A673 (cell line): ENCODE data around the gene DAPK2. TPM values are rescaled to one million over a fixed set of nuclear protein-coding genes. Genes with fewer than 3 reads are reported as not detected.

ENCODE experiments used
- BruUV-seq: library from RNA; stranded (reverse); fragments of 400-500 nt; replicated peaks from 2 replicates; lab custom pipeline; 2021; lab: Mats Ljungman, UMichigan
- CTCF ChIA-PET: fragments of 300-600 bp; sonication (Branson Sonifier 250); formaldehyde crosslinking; loops from one replicate; lab custom pipeline; 2022; ENCODE audit warnings: antibody characterized with exemption; lab: Charles Lee
- POLR2A ChIA-PET: fragments of 300-600 bp; sonication (Branson Sonifier 250); formaldehyde crosslinking; loops from one replicate; lab custom pipeline; 2022; ENCODE audit warnings: antibody characterized with exemption; ENCODE audit not compliant: low non-redundant PET; lab: Charles Lee
- DNase-seq: peaks from one replicate; pipeline ENCODE4 v3.0.0-alpha.2; 2015; ENCODE audit warnings: low spot score
- H3K27ac ChIP-seq: fragments of 200-600 bp; sonication (generic); 2 replicates; pipeline ENCODE4 v1.5.1; 2016; ENCODE audit warnings: mixed run types, low read depth, mild to moderate bottlenecking, mixed read lengths, antibody characterized with exemption, low read length; ENCODE audit not compliant: poor library complexity, severe bottlenecking
- H3K27me3 ChIP-seq: fragments of 200-600 bp; sonication (generic); replicated peaks from 2 replicates; pipeline ENCODE4 v1.6.1; 2017; ENCODE audit warnings: mixed run types, low read depth, mild to moderate bottlenecking, mixed read lengths, antibody characterized with exemption, low read length; ENCODE audit not compliant: insufficient read depth, poor library complexity
- H3K36me3 ChIP-seq: fragments of 200-600 bp; sonication (generic); 2 replicates; pipeline ENCODE4 v1.6.1; 2016; ENCODE audit warnings: mixed run types, mild to moderate bottlenecking, mixed read lengths, antibody characterized with exemption, low read length; ENCODE audit not compliant: insufficient read depth, poor library complexity, severe bottlenecking
- H3K4me1 ChIP-seq: fragments of 200-600 bp; sonication (generic); 2 replicates; pipeline ENCODE4 v1.6.1; 2017; ENCODE audit warnings: mixed run types, mild to moderate bottlenecking, mixed read lengths, antibody characterized with exemption, low read length; ENCODE audit not compliant: insufficient read depth, poor library complexity, severe bottlenecking
- H3K4me3 ChIP-seq: fragments of 200-600 bp; sonication (generic); 2 replicates; pipeline ENCODE4 v1.5.1; 2016; ENCODE audit warnings: low read depth, mixed run types, mild to moderate bottlenecking, mixed read lengths, low read length; ENCODE audit not compliant: poor library complexity, severe bottlenecking
- H3K9me3 ChIP-seq: fragments of 200-600 bp; sonication (generic); 2 replicates; pipeline ENCODE4 v1.6.1; 2016; ENCODE audit warnings: mixed run types, low read depth, mild to moderate bottlenecking, mixed read lengths, antibody characterized with exemption, low read length; ENCODE audit not compliant: poor library complexity, severe bottlenecking
- CTCF ChIP-seq: fragments of 300-800, 200-600 bp; sonication (generic); conservative IDR thresholded peaks from 2 replicates; pipeline ENCODE4 v1.5.1; 2017; ENCODE audit warnings: low read depth, mild to moderate bottlenecking, antibody characterized with exemption, low read length, moderate library complexity, mixed read lengths
- EZH2 ChIP-seq: fragments of 200-600 bp; sonication (generic); IDR thresholded peaks from 2 replicates; pipeline ENCODE4 v1.6.1; 2017; ENCODE audit warnings: borderline replicate concordance, low read depth, mild to moderate bottlenecking, mixed read lengths, antibody characterized with exemption, low read length; ENCODE audit not compliant: poor library complexity, severe bottlenecking
- intact Hi-C: fragments of 100-400 bp; cut with micrococcal nuclease; formaldehyde crosslinking; loops from one replicate; pipeline ENCODE4 v1.10.0; 2022; ENCODE audit not compliant: unreplicated experiment
- total RNA-seq: library from RNA; stranded (reverse); gene quantifications from 2 replicates; pipeline ENCODE4 v1.2.3, GENCODE V29; 2021

DAPK2 gene
- total RNA-seq, 1 experiment from 2014 or later: 19.2 TPM

- no peak for TF ChIP-seq EZH2
- TF ChIP-seq CTCF: no peak
- Histone ChIP-seq H3K36me3 (no peaks in the 10 kb centered on the region), H3K27me3 (no peaks in the 10 kb centered on the region), H3K4me1 (peaks cover 10% of the 10 kb centered on the region), H3K4me3 (no peak overlapping the region), H3K9me3 (no peaks in the 10 kb centered on the region), H3K27ac (no peak overlapping the region)
- DNase-seq: no peak
- intact Hi-C loops: no loop called here
- CTCF ChIA-PET: no interaction called here
- POLR2A ChIA-PET: no interaction called here
- no TSS peak for BruUV-seq
These were observed 59.4 kb downstream of the DAPK2 start for GRCh38 chr15:63986751-63987341.

DNA sequence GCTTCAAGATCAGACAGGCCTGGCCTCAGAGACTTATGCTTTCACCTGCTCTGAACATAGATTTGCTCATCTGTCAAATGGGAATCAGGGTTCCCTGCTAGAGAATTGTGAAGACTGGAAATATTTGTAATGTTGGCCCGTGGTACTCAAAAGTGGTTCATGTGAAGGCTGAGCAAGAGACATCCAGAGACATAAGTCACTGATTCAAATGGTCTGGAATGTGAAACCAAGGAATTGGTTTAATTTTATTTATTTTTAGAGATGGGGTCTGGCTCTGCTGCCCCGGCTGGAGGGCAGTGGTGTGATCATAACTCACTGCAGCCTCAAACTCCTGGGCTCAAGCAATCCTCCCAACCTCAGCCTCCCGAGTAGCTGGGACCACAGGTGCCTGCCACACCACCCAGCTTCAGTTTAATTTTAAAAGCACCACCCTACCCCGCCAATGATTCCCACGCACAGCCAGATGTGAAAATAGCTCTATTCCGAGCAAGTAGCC is 60.1 kb downstream of the DAPK2 start:
- BruUV-seq: no TSS peak
- CTCF ChIA-PET: no interaction called here
- Histone ChIP-seq H3K27me3 (no peaks in the 10 kb centered on the region), H3K27ac (no peak overlapping the region), H3K4me1 (peaks cover 5% of the 10 kb centered on the region), H3K36me3 (no peaks in the 10 kb centered on the region), H3K9me3 (no peaks in the 10 kb centered on the region), H3K4me3 (no peak overlapping the region)
- no peak for DNase-seq
- intact Hi-C loops: no loop called here
- TF ChIP-seq EZH2 (no peak), CTCF (no peak)
- POLR2A ChIA-PET: no interaction called here

- CTCF ChIA-PET: no interaction called here
- Histone ChIP-seq H3K4me1 (peaks cover 5% of the 10 kb centered on the region), H3K9me3 (no peaks in the 10 kb centered on the region), H3K27me3 (no peaks in the 10 kb centered on the region), H3K27ac (peak overlapping the region; percentile 5), H3K36me3 (no peaks in the 10 kb centered on the region), H3K4me3 (no peak overlapping the region)
- intact Hi-C loops: no loop called here
- DNase-seq: no peak
- POLR2A ChIA-PET: interaction anchor here (0.6 kb wide), 1 partner anchor 132 kb away, joined by 9 read pairs; no protein-coding TSS in a partner anchor
- no TSS peak for BruUV-seq
- TF ChIP-seq EZH2 (no peak), CTCF (no peak)
These were observed 60.8 kb downstream of the DAPK2 start for GRCh38 chr15:63985221-63986184.
